Tibial nerve (tissue), 4 donors: Measurements from ENCODE around the gene CYP2B6. TPM values are rescaled to one million over a fixed set of nuclear protein-coding genes. Genes with fewer than 3 reads are reported as not detected.
"Not testable (repeated sequence)": the region's sequence is repeated elsewhere in the genome, so short reads cannot be mapped to it uniquely, and the experiment has no call there.

ENCODE experiments used
- DNase-seq, 2 donors: peaks; one replicate each; pipeline ENCODE4 v3.0.0-alpha.2; 2019; ENCODE audit warnings: low spot score in 2 of 2
- H3K27ac ChIP-seq, 4 donors: fragments of 200-600 bp; sonication (generic) in 3 of 4; one replicate each; pipeline ENCODE4 v1.5.1; 2017 to 2019; ENCODE audit warnings: mild to moderate bottlenecking in 1 of 4
- H3K27me3 ChIP-seq, 2 donors: fragments of 200-600 bp; sonication (generic) in 1 of 2; one replicate each; pipeline versions ENCODE4 v1.5.1 to v1.6.0; 2017 to 2019
- H3K36me3 ChIP-seq, 3 donors: fragments of 200-600 bp; sonication (generic); one replicate each; pipeline ENCODE4 v1.5.1; 2018 to 2019
- H3K4me1 ChIP-seq, 4 donors: fragments of 200-600 bp; sonication (generic) in 3 of 4; one replicate each; pipeline ENCODE4 v1.5.1; 2017 to 2019
- H3K4me3 ChIP-seq, 4 donors: fragments of 200-600 bp; sonication (generic) in 3 of 4; one replicate each; pipeline ENCODE4 v1.5.1; 2017 to 2019; ENCODE audit warnings: mild to moderate bottlenecking in 1 of 4, moderate library complexity in 1 of 4
- H3K9me3 ChIP-seq, 4 donors: fragments of 200-600 bp; sonication (generic) in 3 of 4; one replicate each; pipeline ENCODE4 v1.5.1; 2017 to 2019
- CTCF ChIP-seq, 5 experiments: fragments of 200-600 bp in 3 of 5; fragments of 450-650 bp in 2 of 5; sonication (generic) in 3 of 5; IDR thresholded peaks; one replicate each; pipeline ENCODE4 v1.5.1; 2016 to 2019; ENCODE audit warnings: antibody characterized with exemption in 5 of 5, mild to moderate bottlenecking in 3 of 5, moderate library complexity in 2 of 5
- EP300 ChIP-seq, 2 donors: sonication (generic); formaldehyde crosslinking; IDR thresholded peaks; one replicate each; pipeline ENCODE4 v1.6.1; 2017; ENCODE audit warnings: antibody characterized with exemption in 2 of 2, mild to moderate bottlenecking in 1 of 2
- POLR2A ChIP-seq, 2 donors: fragments of 450-650 bp; IDR thresholded peaks; one replicate each; pipeline ENCODE4 v1.6.1; 2017; ENCODE audit warnings: antibody characterized with exemption in 2 of 2, mild to moderate bottlenecking in 2 of 2, moderate library complexity in 2 of 2
- WGBS, 2 donors: methylation state at CpG; one replicate each; pipeline ENCODE4 v1.1.5; 2018; 5-methylcytosine and 5-hydroxymethylcytosine counted together
- total RNA-seq, 4 donors: library from RNA; depleted of rRNA; stranded (reverse); fragments of >200 nt; gene quantifications; one replicate each; pipeline ENCODE4 v1.1.0, GENCODE V29; 2016

Gene CYP2B6
- total RNA-seq, 4 donors from 2014 or later, result not detected

- H3K4me1 ChIP-seq, result no peaks in the 10 kb centered on the region
- no peaks in the 10 kb centered on the region for H3K36me3 ChIP-seq
- TF ChIP-seq EP300 (IDR thresholded peaks at IDR 0.05), result no peak
- no peak for TF ChIP-seq POLR2A (IDR thresholded peaks at IDR 0.05)
- no peak for TF ChIP-seq CTCF (IDR thresholded peaks at IDR 0.05)
These were observed 28.6 kb upstream of the CYP2B6 start for GRCh38 chr19:40962460-40962961.

GRCh38 chr19:40964361-40964760, 26.7 kb upstream of the CYP2B6 start:
- not testable (repeated sequence) for H3K4me3 ChIP-seq, H3K27ac ChIP-seq, H3K27me3 ChIP-seq, H3K4me1 ChIP-seq, H3K36me3 ChIP-seq, DNase-seq, H3K9me3 ChIP-seq
- 91 to 94% methylated on average over 3 of the region's 3 CpGs for WGBS, 2 donors

More at GRCh38 chr19:40962460-40962961, 28.6 kb upstream of the CYP2B6 start:
- 28 to 31% methylated on average over 3 of the region's 3 CpGs for WGBS, 2 donors
- Histone ChIP-seq H3K4me3 (no peak overlapping the region), H3K27me3 (no peaks in the 10 kb centered on the region), H3K27ac (no peak overlapping the region), H3K9me3 (no peaks in the 10 kb centered on the region)
- no peak for DNase-seq

- not testable (repeated sequence) for H3K4me1 ChIP-seq, H3K4me3 ChIP-seq, H3K36me3 ChIP-seq, H3K27ac ChIP-seq, H3K27me3 ChIP-seq, DNase-seq, H3K9me3 ChIP-seq
- WGBS, 2 donors, result 97% methylated on average over 7 of the region's 35 CpGs; no CpG with 5 or more reads in 1 of the 2 donors
These were observed 25.7 kb upstream of the CYP2B6 start for GRCh38 chr19:40965351-40965750.

GRCh38 chr19:40966591-40966990, 24.5 kb upstream of the CYP2B6 start:
- H3K36me3 ChIP-seq, H3K9me3 ChIP-seq, DNase-seq, H3K27ac ChIP-seq, H3K4me1 ChIP-seq, H3K27me3 ChIP-seq, H3K4me3 ChIP-seq: not testable (repeated sequence)
- WGBS, 2 donors, result 96% methylated on average over 11 to 12 of the region's 25 CpGs

DNA sequence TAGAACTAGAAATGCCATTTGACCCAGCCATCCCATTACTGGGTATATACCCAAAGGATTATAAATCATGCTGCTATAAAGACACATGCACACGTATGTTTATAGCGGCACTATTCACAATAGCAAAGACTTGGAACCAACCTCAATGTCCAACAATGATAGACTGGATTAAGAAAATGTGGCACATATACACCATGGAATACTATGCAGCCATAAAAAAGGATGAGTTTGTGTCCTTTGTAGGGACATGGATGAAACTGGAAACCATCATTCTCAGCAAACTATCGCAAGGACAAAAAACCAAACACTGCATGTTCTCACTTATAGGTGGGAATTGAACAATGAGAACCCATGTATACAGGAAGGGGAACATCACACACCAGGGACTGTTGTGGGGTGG, 23.0 kb upstream of the CYP2B6 start:
- H3K9me3 ChIP-seq, H3K4me1 ChIP-seq, DNase-seq, H3K36me3 ChIP-seq, H3K27me3 ChIP-seq, H3K4me3 ChIP-seq, H3K27ac ChIP-seq: not testable (repeated sequence)
- 98 to 100% methylated on average over 3 of the region's 3 CpGs for WGBS, 2 donors

DNA sequence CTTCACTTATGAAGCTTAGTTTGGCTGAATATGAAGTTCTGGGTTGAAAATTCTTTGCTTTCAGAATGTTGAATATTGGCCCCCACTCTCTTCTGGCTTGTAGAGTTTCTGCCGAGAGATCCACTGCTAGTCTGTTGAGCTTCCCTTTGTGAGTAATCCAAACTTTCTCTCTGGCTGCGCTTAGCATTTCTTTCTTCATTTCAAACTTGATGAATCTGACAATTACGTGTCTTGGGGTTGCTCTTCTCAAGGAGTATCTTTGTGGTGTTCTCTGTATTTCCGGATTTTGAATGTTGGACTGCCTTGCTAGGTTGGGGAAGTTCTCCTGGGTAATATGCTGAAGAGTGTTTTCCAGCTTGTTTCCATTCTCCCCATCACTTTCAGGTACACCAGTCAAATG, 21.4 kb upstream of the CYP2B6 start:
- H3K9me3 ChIP-seq, H3K4me3 ChIP-seq, H3K27ac ChIP-seq, DNase-seq, H3K4me1 ChIP-seq, H3K27me3 ChIP-seq, H3K36me3 ChIP-seq: not testable (repeated sequence)
- whole genome bisulfite sequencing, 2 donors, result 83 to 91% methylated on average over 4 of the region's 4 CpGs

DNA sequence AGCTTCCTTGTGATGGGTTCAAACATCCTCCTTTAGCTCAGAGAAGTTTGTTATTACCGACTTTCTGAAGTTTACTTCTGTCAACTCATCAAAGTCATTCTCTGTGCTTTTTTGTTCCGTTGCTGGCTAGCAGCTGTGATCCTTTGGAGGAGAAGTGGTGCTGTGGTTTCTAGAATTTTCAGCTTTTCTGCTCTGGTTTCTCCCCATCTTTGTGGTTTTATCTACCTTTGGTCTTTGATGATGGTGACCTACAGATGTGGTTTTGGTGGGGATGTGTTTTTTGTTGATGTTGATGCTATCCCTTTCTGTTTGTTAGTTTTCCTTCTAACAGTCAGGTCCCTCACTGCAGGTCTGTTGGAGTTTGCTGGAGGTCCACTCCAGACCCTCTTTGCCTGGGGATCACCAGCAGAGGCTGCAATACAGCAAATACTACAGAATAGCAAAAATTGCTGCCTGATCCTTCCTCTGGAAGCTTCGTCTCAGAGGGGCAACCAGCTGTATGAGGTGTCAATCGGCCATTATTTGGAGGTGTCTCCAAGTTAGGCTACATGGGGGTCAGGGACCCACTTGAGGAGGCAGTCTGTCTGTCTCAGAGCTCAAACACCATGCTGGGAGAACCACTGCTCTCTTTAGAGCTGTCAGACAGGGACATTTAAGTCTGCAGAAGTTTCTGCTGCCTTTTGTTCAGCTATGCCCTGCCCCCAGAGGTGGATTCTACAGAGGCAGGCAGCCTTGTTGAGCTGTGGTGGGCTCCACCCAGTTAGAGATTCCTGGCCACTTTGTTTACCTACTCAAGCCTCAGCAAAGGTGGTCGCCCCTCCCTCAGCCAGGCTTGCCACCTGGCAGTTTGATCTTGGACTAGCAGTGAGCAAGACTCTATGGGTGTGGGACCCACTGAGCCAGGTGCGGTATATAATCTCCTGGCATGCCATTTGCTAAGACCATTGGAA, 20.4 kb upstream of the CYP2B6 start:
- not testable (repeated sequence) for H3K27me3 ChIP-seq, H3K36me3 ChIP-seq, H3K4me3 ChIP-seq, H3K4me1 ChIP-seq, DNase-seq, H3K27ac ChIP-seq, H3K9me3 ChIP-seq
- WGBS, 2 donors, result 70 to 77% methylated on average over 6 of the region's 6 CpGs

GRCh38 chr19:40974633-40975037, 16.4 kb upstream of the CYP2B6 start:
- WGBS, 2 donors, result 19 to 24% methylated on average over 4 of the region's 4 CpGs
- no peaks in the 10 kb centered on the region for H3K4me1 ChIP-seq
- DNase-seq, result peak; percentile 41 to 81
- H3K36me3 ChIP-seq, result no peaks in the 10 kb centered on the region
- H3K9me3 ChIP-seq, result peaks cover 0 to 4% (median 0%) of the 10 kb centered on the region in 4 donors
- no peak for TF ChIP-seq EP300 (IDR thresholded peaks at IDR 0.05)
- no peak for TF ChIP-seq POLR2A (IDR thresholded peaks at IDR 0.05)
- TF ChIP-seq CTCF (IDR thresholded peaks at IDR 0.05), result peak; percentile 44 to 75 (median 56)
- H3K27me3 ChIP-seq, result no peaks in the 10 kb centered on the region
- no peak overlapping the region for H3K27ac ChIP-seq
- no peak overlapping the region for H3K4me3 ChIP-seq
